ENCODE measurements around the gene IKZF1. TPM values are rescaled to one million over a fixed set of nuclear protein-coding genes. Genes with fewer than 3 reads are reported as not detected.
"Not testable (repeated sequence)": the region's sequence is repeated elsewhere in the genome, so short reads cannot be mapped to it uniquely, and the experiment has no call there.

Gene IKZF1
- total RNA-seq, 3 donors from 2014 or later: 7.8 to 14.9 (median 8.8) TPM

GRCh38 chr7:50333221-50333651 is 28.7 kb downstream of the IKZF1 start:
- TF ChIP-seq, protein P1, sequence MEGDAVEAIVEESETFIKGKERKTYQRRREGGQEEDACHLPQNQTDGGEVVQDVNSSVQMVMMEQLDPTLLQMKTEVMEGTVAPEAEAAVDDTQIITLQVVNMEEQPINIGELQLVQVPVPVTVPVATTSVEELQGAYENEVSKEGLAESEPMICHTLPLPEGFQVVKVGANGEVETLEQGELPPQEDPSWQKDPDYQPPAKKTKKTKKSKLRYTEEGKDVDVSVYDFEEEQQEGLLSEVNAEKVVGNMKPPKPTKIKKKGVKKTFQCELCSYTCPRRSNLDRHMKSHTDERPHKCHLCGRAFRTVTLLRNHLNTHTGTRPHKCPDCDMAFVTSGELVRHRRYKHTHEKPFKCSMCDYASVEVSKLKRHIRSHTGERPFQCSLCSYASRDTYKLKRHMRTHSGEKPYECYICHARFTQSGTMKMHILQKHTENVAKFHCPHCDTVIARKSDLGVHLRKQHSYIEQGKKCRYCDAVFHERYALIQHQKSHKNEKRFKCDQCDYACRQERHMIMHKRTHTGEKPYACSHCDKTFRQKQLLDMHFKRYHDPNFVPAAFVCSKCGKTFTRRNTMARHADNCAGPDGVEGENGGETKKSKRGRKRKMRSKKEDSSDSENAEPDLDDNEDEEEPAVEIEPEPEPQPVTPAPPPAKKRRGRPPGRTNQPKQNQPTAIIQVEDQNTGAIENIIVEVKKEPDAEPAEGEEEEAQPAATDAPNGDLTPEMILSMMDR (IDR thresholded peaks at IDR 0.05): no peak
- Histone ChIP-seq H3K4me1 (ENCODE audit: low read depth) (no peaks in the 10 kb centered on the region), H3K9me3 (no peaks in the 10 kb centered on the region), H3K4me3 (no peak overlapping the region), H3K36me3 (ENCODE audit: low read depth) (no peaks in the 10 kb centered on the region)
- ATAC-seq: peak; percentile 16
- intact Hi-C loops (cut with DNase I, micrococcal nuclease): no loop called here
- DNase-seq: no peak

GRCh38 chr7:50334341-50334994 is 30.0 kb downstream of the IKZF1 start:
- TF ChIP-seq, protein P1 (IDR thresholded peaks at IDR 0.05): no peak
- Histone ChIP-seq H3K9me3 (no peaks in the 10 kb centered on the region), H3K4me1 (ENCODE audit: low read depth) (no peaks in the 10 kb centered on the region), H3K36me3 (ENCODE audit: low read depth) (no peaks in the 10 kb centered on the region), H3K4me3 (no peak overlapping the region)
- intact Hi-C loops (cut with DNase I, micrococcal nuclease): no loop called here
- no peak for DNase-seq
- ATAC-seq: no peak

GRCh38 chr7:50335230-50335794 is 30.8 kb downstream of the IKZF1 start:
- TF ChIP-seq, protein P1 (IDR thresholded peaks at IDR 0.05): no peak
- intact Hi-C loops (cut with DNase I, micrococcal nuclease): no loop called here
- Histone ChIP-seq H3K4me1 (ENCODE audit: low read depth) (no peaks in the 10 kb centered on the region), H3K4me3 (no peak overlapping the region), H3K9me3 (no peaks in the 10 kb centered on the region), H3K36me3 (ENCODE audit: low read depth) (no peaks in the 10 kb centered on the region)
- no peak for ATAC-seq
- DNase-seq: no peak

DNA sequence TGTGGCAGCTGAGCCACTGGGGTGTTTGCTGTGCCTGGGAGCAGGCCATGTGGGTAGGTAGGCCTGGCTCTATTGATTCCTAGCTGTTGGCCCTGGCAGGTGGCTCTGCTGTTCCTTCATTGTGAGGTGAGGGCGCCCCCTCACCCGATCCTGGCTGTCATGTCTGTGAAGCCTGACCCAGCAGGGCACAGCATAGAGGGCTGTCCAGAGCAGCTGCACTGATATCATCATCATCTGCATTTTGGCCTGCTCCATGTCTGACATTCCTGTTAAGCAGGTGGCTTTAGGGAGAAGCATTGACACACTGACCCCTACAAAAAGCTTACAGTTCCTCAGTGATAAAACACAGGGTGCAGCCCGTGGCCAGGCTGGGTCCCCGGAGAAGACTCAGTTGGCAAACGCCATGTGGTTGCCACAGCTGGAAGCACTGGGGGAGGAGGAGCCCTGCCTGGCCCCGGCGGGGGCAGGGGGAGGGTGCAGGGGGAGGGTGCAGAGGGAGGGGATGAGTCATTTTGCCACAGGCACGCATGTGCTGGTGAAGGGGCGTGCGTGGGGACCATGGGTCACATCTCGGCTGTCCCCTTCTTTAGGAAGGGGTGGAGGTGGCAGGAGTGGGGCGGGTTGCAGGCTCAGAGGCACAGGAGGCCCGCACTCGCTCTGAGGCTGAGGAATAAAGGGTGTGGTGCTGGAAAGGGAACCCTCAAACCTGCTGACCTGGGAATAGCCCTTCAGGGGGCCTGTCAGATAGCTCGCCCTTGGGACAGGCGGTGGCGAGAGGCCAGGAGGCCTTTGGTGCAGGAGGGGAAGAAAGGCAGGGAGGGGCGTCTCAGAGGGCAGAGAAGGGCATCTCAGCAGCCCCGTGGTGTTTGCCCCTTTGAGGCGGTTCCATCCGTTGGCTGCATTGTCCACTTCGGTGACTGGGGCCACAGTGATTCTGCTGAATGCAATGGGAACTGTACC is 31.6 kb downstream of the IKZF1 start:
- intact Hi-C loops (cut with DNase I, micrococcal nuclease): no loop called here
- H3K4me3 ChIP-seq: no peak overlapping the region
- TF ChIP-seq, protein P1 (IDR thresholded peaks at IDR 0.05): no peak
- H3K36me3 ChIP-seq (ENCODE audit: low read depth): no peaks in the 10 kb centered on the region
- H3K9me3 ChIP-seq: no peaks in the 10 kb centered on the region
- DNase-seq (peak in 2 of 3 donors; percentile 70 to 85), ATAC-seq (peak; percentile 68)
- no peaks in the 10 kb centered on the region for H3K4me1 ChIP-seq (ENCODE audit: low read depth)

DNA sequence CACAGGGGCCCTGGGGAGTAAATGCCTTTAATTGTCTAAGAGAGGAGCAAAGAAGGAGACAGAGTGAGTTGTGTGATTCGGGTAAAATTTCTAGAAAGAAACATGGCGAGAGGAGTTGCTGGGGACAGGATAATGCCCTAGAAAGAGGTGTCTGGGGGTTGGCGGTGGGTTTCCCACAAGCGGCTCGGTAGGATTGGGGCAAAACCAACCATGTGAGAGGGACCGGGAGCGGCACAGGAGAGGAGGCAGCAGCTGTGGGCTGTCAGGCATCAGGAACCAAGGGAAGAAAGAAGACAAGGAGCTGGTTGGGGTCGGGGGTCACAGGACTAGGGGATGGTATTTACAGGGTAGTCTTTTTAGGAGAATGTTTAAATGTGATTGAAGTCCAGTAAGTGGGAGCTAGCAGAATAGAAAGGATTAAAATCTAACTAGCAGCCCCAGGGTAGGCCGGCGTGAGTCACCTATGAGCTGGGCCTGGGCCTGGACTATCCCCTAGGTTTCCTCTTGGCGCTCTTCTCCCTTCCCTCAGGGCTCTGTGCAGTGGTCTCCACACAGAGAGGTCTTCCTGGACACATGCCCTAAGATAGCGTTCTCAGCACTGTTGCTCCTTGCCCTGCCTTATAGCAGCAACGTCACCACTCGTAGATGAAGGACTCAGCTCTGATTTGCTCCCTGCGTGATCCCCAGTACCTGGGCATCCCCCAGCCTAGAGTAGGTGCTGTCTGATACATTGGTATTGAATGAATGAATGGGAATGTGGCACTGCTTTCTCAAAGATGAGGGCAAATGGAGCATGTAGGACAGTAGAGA is 32.6 kb downstream of the IKZF1 start:
- intact Hi-C loops (cut with DNase I, micrococcal nuclease): no loop called here
- ATAC-seq: peak; percentile 3
- no peaks in the 10 kb centered on the region for H3K36me3 ChIP-seq (ENCODE audit: low read depth)
- H3K4me1 ChIP-seq (ENCODE audit: low read depth): no peaks in the 10 kb centered on the region
- no peaks in the 10 kb centered on the region for H3K9me3 ChIP-seq
- TF ChIP-seq, protein P1 (IDR thresholded peaks at IDR 0.05): no peak
- no peak overlapping the region for H3K4me3 ChIP-seq
- DNase-seq: no peak

DNA sequence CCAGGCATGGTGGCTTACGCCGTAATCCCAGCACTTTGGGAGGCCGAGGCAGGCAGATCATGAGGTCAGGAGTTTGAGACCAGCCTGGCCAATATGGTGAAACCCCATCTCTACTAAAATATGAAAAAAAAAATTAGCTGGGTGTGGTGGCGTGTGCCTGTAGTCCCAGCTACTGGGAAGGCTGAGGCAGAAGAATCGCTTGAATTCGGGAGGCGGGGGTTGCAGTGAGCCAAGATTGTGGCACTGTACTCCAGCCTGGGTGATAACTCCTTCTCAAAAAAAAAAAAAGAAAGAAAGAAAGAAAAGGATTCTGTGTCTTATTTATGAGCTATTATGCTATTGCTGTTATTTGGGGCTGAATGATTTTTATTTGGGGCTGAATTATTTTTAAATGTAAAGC is 35.0 kb downstream of the IKZF1 start:
- H3K9me3 ChIP-seq; H3K4me1 ChIP-seq (ENCODE audit: low read depth); ATAC-seq; H3K36me3 ChIP-seq (ENCODE audit: low read depth); H3K4me3 ChIP-seq; DNase-seq; intact Hi-C loops (cut with DNase I, micrococcal nuclease): not testable (repeated sequence)
